GM12873 (cell line): ENCODE measurements around the gene CCDC148.

Source experiments
- CTCF ChIP-seq: IDR thresholded peaks from 2 replicates; pipeline ENCODE4 v1.5.1; 2012; ENCODE audit warnings: low read depth, mild to moderate bottlenecking, moderate library complexity, low read length, control low read depth; ENCODE audit not compliant: insufficient read depth; ENCODE audit errors: missing control alignments

CCDC148 gene

GRCh38 chr2:158380746-158381145, 75.8 kb downstream of the CCDC148 start:
- no peak for TF ChIP-seq CTCF

- no peak for TF ChIP-seq CTCF
These were observed 77.6 kb downstream of the CCDC148 start for GRCh38 chr2:158378926-158379325.

DNA sequence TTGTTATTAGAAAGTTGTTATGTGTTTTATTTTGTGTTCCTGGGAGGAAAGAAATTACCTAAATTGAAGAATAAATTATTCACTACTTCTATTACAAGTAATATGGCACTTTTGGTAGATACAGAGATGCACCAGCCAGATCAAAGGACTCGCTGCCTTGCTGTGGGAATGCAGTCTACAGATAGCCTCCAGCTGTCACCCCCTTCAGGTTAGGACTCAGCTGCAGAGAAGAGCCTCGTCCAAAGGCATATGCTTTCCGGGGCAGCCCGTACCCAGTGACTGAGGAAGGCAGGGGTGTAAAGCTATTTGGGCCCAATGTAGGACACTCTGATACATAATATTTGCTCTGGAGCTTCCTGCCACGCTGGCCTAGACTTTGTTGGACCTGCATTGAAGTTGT, 90.2 kb downstream of the CCDC148 start:
- no peak for TF ChIP-seq CTCF

- no peak for TF ChIP-seq CTCF
These were observed 96.7 kb downstream of the CCDC148 start for GRCh38 chr2:158359846-158360245.

DNA sequence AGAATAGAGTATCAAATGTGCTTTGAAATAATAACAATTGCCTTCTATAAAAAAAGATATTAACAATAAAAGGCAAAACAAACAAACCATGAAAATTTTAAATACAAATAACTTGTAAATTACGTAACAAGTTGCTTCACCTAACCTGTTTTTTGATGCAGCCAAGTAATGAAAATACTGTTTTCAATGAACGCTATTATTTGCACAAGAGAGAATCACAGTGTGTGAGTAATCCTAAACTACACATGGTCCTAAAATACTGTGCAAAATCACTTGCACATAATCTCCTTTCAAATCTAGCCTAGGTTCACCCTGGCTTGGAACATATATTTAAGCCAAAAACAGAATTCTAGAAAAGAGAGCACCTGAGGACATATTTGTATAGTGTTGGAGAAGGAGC, 98.9 kb downstream of the CCDC148 start:
- TF ChIP-seq CTCF, result no peak

DNA sequence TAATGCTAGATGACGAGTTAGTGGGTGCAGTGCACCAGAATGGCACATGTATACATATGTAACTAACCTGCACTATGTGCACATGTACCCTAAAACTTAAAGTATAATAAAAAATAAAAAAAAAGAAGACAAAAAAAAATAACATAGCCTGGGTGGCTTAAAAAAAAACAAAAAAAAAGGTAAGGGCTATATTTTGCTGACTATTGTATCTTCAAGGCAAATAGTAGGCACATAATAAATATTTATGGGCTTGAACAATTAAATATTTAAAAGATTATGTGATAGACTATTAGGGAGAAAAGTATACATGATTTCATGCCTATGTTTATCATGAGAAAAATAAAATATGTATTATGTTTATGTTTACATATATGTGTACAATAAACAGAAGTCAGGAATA, 99.4 kb downstream of the CCDC148 start:
- no peak for TF ChIP-seq CTCF

DNA sequence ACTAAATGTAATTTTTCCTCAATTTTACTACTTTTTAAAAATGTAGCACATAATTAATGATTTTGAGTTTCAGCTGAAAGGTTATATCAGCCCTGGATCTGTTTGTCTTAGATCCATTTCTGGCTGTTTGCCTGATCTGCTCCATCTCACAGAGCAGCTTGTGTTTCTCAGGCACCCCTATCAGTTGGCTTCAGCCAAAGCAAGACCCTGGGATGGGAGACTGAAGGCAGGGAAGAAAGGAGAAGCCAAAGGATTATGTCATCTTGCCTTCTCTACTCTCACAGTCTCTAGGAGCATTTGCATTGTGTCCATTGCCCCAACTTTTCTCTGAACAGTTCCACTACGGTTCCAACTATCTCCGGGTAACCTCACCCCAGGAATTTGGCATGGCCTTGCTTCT, 110.5 kb downstream of the CCDC148 start:
- no peak for TF ChIP-seq CTCF
